Stimulated activated memory B cell treated with anti-CD40 and anti-IgM and Interleukin-4, amounts not matched to agents 10 μg/mL and 1 μg/mL and 100 μg/mL, for 72 hours (primary cell): ENCODE measurements around the gene IL17REL.

Source experiments
- ATAC-seq: fragments of 150-1000 bp; cut with Tn5 transposase; 2 replicates; pipeline ENCODE4 v1.10.0; 2021
- H3K27ac Mint-ChIP-seq: one replicate; pipeline ENCODE4 v1.8.0; 2022; ENCODE audit warnings: mild to moderate bottlenecking, mixed read lengths
- H3K27me3 Mint-ChIP-seq: one replicate; pipeline ENCODE4 v1.8.0; 2022; ENCODE audit warnings: mixed read lengths
- H3K36me3 Mint-ChIP-seq: one replicate; pipeline ENCODE4 v1.8.0; 2022; ENCODE audit warnings: mixed read lengths
- H3K4me1 Mint-ChIP-seq: one replicate; pipeline ENCODE4 v1.8.0; 2022; ENCODE audit warnings: mixed read lengths
- H3K4me3 Mint-ChIP-seq: one replicate; pipeline ENCODE4 v1.8.0; 2022; ENCODE audit warnings: mild to moderate bottlenecking, moderate library complexity, mixed read lengths
- H3K9me3 Mint-ChIP-seq: one replicate; pipeline ENCODE4 v1.8.0; 2022; ENCODE audit warnings: mixed read lengths

The IL17REL gene

DNA sequence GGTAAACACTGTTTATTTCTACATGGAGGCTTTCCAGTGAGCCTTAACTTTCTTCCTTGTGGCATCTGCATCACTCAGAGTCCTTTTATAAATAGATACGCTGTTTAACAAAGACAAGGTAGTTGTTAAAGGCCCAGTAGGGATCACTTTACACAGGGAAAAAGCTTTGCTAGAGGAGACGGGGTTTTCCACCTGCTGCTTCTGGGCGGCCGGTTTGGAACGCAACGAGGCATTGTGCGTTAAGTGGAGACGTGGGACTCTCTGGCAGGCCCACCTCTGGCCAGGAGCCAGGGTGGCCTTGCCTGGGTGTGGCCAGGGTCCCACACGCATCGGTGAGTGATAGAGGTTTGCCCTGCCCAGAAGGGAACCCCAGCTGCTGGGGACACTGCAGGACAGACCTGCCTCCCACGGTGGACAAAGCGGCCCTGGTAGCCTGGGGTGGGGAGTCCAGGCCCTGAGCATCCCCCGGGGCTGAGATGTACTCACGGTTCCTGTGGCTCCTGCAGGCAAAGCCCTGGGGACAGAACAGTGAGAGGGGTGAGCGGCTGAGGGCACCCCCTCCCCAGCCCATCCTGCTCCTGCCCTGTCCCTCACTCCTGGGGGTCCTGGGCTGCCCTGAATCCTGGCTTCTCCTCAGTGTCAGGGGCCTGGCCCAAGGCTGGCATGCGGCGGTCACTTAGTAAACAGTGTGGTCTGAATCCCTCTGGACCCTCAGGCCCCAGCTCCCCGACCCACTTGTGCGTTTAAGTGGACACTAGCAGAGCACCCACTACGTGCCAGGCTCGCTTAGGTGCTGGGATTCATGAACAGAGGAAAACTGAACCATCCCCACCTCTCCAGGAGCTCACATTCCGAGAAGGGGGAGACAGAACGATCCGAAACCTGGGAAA is 4.2 kb downstream of the IL17REL start:
- H3K4me1 Mint-ChIP-seq: peaks cover 23% of the 10 kb centered on the region
- H3K4me3 Mint-ChIP-seq: no peak overlapping the region
- ATAC-seq: no peak
- H3K36me3 Mint-ChIP-seq: no peaks in the 10 kb centered on the region
- H3K9me3 Mint-ChIP-seq: no peaks in the 10 kb centered on the region
- peaks cover 15% of the 10 kb centered on the region for H3K27me3 Mint-ChIP-seq
- H3K27ac Mint-ChIP-seq: no peak overlapping the region

DNA sequence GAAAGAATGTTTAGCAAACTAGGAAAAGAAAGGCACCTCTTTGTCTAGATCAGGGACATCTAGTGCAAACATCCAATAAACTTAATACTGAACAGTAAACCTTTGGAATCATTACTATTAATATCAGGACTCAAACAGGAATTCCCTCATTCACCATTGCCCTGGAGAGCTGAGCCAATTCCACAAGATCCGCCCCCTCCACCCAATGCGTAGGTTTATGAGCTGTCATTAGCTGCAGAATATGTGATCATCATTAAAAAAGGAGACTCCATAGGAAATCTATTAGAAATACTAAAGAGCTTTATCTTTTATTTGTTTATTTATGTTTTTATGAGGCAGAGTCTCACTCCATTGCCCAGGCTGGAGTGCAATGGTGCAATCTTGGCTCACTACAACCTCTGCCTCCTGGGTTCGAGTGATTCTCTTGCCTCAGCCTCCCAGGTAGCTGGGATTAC is 5.5 kb downstream of the IL17REL start:
- H3K4me1 Mint-ChIP-seq: peaks cover 12% of the 10 kb centered on the region
- no peak overlapping the region for H3K4me3 Mint-ChIP-seq
- no peaks in the 10 kb centered on the region for H3K36me3 Mint-ChIP-seq
- peaks cover 12% of the 10 kb centered on the region for H3K27me3 Mint-ChIP-seq
- no peak overlapping the region for H3K27ac Mint-ChIP-seq
- ATAC-seq: no peak
- no peaks in the 10 kb centered on the region for H3K9me3 Mint-ChIP-seq

DNA sequence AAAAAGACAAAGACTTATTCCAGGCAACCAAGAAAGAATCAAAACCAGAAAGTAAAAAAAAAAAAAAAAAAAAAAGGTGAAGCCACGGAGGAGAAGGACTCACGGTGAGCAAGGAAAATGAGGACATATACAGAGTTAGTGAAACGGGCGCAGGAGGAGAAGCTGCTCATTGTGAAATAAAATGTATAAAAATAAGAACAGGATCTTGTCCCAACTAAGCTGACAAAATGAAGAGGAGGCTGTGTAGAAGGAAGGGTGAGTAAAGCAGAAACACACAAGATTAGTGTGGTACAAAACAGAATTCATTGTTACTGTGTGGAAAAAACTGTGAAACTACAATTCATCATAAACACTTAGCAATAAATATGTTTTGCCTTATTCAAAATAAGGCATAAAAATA is 7.6 kb downstream of the IL17REL start:
- no peaks in the 10 kb centered on the region for H3K36me3 Mint-ChIP-seq
- no peak overlapping the region for H3K27ac Mint-ChIP-seq
- H3K4me3 Mint-ChIP-seq: no peak overlapping the region
- no peaks in the 10 kb centered on the region for H3K9me3 Mint-ChIP-seq
- ATAC-seq: no peak
- H3K4me1 Mint-ChIP-seq: no peaks in the 10 kb centered on the region
- peaks cover 10% of the 10 kb centered on the region for H3K27me3 Mint-ChIP-seq

DNA sequence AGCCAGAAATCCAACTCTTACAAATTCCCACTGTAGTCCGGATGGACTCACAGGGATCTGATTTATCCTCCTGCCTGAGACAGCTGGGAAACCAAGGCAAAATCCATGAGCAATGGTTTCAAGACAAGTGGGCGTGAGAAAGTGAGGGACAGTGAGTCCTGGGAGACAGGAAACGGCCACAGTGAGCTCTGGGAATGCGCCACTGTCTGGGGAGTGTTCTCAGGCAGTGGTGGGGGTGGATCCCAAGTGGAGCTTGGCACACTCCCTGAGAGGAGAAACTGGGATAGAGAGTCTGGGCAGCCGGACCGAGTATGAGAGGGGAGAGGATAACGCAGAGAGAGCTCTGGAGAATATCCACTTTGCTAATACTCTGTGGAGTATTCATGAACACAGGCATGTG is 9.8 kb downstream of the IL17REL start:
- no peaks in the 10 kb centered on the region for H3K9me3 Mint-ChIP-seq
- no peaks in the 10 kb centered on the region for H3K36me3 Mint-ChIP-seq
- ATAC-seq: no peak
- no peak overlapping the region for H3K4me3 Mint-ChIP-seq
- H3K4me1 Mint-ChIP-seq: no peaks in the 10 kb centered on the region
- peaks cover 21% of the 10 kb centered on the region for H3K27me3 Mint-ChIP-seq
- no peak overlapping the region for H3K27ac Mint-ChIP-seq

DNA sequence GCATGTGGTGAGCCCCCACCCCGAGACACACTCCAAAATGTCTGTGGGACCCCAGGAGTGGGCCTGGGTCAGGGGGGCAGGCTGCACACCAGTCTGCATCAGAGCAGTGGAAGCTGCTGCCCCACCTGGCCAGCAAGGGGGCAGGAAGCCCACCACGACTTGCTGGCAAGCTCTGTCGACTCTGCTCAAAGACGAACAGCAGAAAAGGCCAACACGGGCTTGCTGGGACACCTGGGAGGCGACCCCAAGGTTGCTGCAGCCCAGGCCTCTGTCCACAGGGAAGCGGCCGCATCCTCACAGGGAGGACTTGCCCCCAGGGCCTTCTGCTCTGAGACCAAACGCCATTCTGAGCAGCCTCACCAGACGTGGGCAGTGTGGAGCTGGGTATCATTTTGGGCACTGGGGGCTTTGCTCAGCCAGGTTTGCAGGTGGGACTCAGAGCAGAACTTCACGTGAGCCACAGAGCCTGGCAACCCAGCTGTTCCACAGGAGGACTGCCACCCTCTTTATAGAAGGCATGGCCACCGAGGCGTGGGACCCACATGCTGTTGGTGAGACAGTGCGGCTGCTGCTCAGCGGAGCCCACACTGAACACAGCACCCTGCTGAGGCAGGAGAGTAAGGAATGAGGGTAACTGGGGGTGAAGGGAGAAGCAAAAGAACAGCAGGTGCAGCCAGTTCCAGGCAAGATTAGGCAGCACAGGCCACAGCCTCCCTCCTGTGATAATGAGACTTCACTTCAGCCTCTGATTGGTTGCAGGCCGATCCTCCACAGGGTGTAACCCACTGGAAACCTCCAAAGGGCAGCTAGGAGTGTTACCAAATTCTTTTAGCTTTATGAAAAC is 11.0 kb downstream of the IL17REL start:
- peaks cover 10% of the 10 kb centered on the region for H3K4me1 Mint-ChIP-seq
- H3K4me3 Mint-ChIP-seq: no peak overlapping the region
- H3K27ac Mint-ChIP-seq: no peak overlapping the region
- peaks cover 21% of the 10 kb centered on the region for H3K27me3 Mint-ChIP-seq
- no peak for ATAC-seq
- no peaks in the 10 kb centered on the region for H3K36me3 Mint-ChIP-seq
- no peaks in the 10 kb centered on the region for H3K9me3 Mint-ChIP-seq

DNA sequence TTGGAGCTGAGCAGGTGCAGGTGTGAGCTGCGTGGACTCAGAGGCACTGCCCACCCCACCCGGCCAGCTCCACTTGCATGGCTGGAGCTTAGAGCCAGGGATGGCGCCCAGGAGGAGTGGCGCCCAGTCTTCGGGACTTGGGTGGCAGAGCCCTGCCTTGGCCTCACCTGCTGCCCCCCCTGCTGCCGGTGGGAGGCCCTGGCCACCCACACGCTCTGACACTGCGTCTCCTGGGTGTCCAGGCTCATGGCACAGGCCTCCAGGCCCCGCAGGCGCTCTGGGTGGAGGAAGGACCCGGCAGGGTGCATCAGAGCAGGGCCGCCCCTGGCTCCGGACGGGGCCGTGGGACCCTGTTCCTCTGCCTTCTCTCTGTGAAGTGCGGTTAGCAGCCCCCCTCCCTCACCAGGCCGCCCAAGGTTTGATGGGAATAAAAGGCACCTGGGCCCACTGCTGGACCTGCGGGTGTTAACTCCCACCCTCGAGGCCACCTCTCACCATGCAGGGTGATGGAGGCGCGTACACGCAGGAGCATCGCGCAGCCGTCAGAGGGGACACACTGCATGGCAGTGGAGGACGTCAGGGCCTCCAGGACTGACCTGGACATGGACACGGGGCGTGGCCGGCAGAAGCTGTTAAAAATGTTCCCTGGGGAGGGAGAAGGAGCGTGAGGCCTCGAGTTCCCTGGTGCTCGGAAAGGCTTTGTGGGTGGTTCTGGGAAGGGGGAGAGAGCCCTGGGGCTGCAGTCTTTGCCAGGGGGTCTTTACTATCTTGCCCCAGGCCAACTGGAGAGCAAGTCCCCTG is 11.8 kb downstream of the IL17REL start:
- peaks cover 21% of the 10 kb centered on the region for H3K27me3 Mint-ChIP-seq
- H3K27ac Mint-ChIP-seq: no peak overlapping the region
- H3K36me3 Mint-ChIP-seq: no peaks in the 10 kb centered on the region
- no peaks in the 10 kb centered on the region for H3K9me3 Mint-ChIP-seq
- no peak overlapping the region for H3K4me3 Mint-ChIP-seq
- peaks cover 11% of the 10 kb centered on the region for H3K4me1 Mint-ChIP-seq
- no peak for ATAC-seq

DNA sequence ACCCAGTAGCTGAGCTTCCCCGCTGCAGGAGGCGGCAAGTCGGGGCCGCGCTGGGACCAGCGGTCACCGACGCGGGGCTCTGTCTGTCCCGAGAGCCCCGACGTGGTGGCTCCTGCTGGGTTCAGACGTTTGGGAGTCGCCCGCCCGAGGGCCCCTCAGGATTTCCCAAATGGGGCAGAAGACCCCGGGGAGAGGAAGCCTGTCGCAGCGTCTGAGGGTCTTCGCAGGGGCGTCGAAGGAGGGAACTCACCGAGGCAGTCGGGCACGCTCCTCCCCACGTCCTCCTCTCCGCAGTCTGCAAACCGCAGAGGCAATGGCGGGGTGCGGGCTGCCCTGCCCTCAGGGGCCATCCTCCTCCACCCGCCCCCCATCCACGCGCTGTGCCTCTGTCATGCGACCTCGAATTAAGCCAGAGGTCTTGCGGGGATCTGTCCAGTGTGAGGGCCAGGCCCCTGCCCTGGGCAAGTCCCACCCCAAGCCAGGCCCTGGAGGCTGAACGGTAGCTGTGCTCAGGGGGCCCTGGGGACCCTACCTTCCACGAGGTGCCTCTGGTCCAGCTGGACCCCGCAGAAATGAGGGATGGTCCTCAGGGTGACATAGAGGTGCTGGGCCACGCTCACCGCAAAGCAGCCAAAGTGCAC is 12.5 kb downstream of the IL17REL start:
- peaks cover 21% of the 10 kb centered on the region for H3K27me3 Mint-ChIP-seq
- H3K36me3 Mint-ChIP-seq: no peaks in the 10 kb centered on the region
- H3K4me1 Mint-ChIP-seq: peaks cover 17% of the 10 kb centered on the region
- no peaks in the 10 kb centered on the region for H3K9me3 Mint-ChIP-seq
- H3K27ac Mint-ChIP-seq: no peak overlapping the region
- no peak for ATAC-seq
- no peak overlapping the region for H3K4me3 Mint-ChIP-seq

DNA sequence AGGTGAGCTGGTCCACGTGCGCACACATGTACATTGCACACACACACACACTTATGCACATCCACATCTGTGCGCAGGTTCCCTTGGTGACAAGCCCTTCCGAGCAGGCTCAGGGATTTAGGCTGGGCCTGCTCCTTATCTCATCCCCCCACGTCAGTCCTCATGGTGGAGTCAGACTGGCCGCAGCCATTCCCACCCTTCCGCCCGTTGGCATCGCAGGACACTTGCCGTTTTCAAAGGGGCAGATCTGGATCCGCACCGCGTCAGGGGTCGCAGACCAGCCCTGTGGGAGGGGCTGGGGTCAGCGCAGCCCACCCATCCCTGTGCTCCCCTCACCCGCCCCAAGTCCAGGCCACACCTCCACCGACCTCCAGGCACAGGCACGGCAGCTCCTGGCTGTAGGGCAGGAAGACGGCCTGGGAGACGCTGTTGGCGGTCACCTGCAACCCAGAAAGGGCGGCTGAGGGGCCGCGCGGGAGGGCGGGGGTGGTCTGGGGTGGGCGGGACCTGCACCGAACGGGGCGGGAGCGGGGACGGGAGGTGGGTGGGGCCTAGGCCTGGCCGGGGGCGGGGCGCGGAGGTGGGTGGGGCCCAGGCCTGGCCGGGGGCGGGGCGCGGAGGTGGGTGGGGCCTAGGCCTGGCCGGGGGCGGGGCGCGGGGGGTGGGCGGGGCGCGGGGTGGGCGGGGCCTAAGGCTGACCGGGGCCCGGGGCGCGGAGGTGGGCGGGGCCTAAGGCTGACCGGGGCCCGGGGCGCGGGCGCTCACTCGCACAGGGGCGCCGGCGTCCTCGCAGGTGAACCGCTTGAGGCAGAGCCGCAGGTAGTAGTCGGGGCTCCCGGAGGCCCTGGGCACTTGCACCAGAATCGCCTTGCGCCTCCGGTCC is 13.3 kb downstream of the IL17REL start:
- Mint-ChIP-seq H3K9me3 (no peaks in the 10 kb centered on the region), H3K27ac (no peak overlapping the region), H3K4me3 (no peak overlapping the region), H3K36me3 (no peaks in the 10 kb centered on the region), H3K4me1 (peaks cover 18% of the 10 kb centered on the region), H3K27me3 (peaks cover 21% of the 10 kb centered on the region)
- no peak for ATAC-seq

DNA sequence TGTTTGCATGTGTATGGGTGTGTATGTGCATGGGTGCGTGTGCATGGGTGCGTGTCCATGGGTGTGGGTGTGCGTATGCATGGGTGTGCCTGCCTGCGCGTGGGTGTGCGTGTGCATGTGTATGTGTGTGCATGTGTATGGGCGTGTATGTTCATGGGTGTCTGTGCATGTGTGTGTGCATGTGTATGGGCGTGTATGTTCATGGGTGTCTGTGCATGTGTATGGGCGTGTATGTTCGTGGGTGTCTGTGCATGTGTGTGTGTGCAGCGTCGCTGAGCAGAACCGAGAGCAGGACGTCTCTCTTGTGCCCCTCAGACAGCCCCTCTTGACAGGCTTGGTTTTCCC is 13.9 kb downstream of the IL17REL start:
- H3K27ac Mint-ChIP-seq: no peak overlapping the region

DNA sequence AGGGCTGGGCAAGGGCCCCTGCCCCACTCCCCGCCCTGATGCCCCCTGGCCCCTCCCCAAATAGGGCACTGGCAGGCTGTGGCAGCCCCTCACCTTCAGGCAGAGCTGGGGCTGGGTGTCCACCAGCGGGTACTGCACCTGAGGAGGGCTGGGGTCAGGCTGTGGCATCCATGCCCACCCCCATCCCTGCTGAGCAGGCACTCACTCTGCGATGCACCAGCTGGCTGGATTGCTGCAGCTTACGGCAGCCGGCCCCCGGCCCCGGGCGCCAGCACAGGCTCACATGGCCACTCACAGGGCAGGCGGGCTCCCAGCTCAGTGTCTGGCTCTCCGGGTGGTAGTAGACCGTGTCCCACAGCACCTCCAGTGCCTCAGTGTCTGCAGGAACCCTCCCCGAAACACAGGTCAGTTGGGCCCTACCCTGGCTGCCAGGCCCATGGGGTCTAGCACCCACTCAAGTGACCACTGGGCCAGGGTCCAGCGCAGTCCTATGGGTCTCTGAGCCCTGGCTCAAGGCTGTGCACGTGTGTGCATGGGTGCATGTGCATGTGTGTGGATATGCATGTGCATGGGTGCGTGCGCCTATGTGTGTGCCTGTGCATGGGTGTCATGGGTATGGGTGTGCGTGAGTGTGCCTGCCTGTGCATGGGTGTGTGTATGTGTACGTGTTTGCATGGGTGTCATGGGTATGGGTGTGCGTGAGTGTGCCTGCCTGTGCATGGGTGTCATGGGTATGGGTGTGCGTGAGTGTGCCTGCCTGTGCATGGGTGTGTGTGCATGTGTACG is 14.4 kb downstream of the IL17REL start:
- peaks cover 21% of the 10 kb centered on the region for H3K27me3 Mint-ChIP-seq
- H3K27ac Mint-ChIP-seq: no peak overlapping the region
- no peaks in the 10 kb centered on the region for H3K36me3 Mint-ChIP-seq
- peaks cover 22% of the 10 kb centered on the region for H3K4me1 Mint-ChIP-seq
- H3K4me3 Mint-ChIP-seq: no peak overlapping the region
- ATAC-seq: no peak
- no peaks in the 10 kb centered on the region for H3K9me3 Mint-ChIP-seq

More for the DNA sequence above, 13.9 kb downstream of the IL17REL start:
- H3K36me3 Mint-ChIP-seq: no peaks in the 10 kb centered on the region
- H3K4me3 Mint-ChIP-seq: no peak overlapping the region
- peaks cover 21% of the 10 kb centered on the region for H3K27me3 Mint-ChIP-seq
- no peaks in the 10 kb centered on the region for H3K9me3 Mint-ChIP-seq
- peaks cover 18% of the 10 kb centered on the region for H3K4me1 Mint-ChIP-seq
- no peak for ATAC-seq

DNA sequence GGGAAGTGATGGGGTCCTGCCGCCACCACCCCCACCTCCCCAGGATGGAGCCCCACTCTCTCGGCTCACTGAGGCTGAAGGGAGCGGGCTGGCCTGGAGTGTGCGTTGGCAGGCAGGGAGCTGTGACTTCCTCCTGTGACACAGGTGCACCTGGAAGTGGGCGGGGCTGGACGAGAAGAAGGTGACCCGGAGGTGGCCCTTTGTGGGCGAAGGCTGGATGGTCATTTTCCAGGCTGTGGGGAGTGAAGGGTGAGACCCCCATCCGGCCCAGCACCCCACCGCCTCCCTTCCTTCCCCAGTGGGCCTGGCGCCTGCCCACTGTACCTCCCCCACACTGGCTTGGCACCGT is 15.3 kb downstream of the IL17REL start:
- no peaks in the 10 kb centered on the region for H3K36me3 Mint-ChIP-seq
- no peak overlapping the region for H3K4me3 Mint-ChIP-seq
- H3K27me3 Mint-ChIP-seq: peaks cover 21% of the 10 kb centered on the region
- no peaks in the 10 kb centered on the region for H3K9me3 Mint-ChIP-seq
- peaks cover 28% of the 10 kb centered on the region for H3K4me1 Mint-ChIP-seq
- no peak for ATAC-seq
- no peak overlapping the region for H3K27ac Mint-ChIP-seq

DNA sequence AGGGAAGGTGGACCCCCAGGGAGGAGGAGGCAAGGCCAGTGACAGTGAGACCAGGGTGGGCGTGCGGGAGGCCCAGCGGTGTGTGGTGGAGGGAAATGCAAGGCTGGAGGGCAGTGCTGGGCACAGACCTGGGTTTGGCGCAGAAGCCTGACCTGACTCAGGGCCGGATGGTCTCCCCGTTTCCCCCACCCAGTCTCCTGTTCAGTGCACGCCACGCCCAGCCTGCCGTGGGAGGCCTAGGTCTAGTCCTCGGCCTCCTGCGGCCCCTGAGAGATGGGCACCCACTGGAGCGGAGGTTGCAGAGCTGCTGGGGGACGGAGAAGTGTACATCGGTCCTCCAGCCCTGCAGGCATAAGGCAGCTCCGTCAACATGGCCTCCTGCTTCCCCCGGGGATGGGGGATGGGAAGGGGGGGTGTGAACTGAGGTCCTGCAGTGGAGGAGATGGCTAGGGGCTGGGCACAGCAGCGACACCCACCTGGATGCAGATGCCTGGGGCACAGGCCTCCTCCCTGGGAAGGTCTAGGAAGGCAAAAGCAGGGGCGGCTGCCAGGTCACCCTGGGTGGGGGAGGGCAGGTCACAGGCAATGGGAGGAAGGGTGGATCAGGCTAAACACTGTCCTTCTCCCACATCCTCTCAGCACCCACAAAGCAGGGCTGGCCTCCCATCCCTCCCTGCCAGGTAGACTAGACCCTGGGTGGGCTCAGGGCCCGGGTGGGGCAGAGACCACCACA is 15.9 kb downstream of the IL17REL start:
- H3K27ac Mint-ChIP-seq: no peak overlapping the region
- no peak overlapping the region for H3K4me3 Mint-ChIP-seq
- no peaks in the 10 kb centered on the region for H3K36me3 Mint-ChIP-seq
- no peak for ATAC-seq
- no peaks in the 10 kb centered on the region for H3K9me3 Mint-ChIP-seq
- peaks cover 21% of the 10 kb centered on the region for H3K27me3 Mint-ChIP-seq
- H3K4me1 Mint-ChIP-seq: peaks cover 28% of the 10 kb centered on the region

DNA sequence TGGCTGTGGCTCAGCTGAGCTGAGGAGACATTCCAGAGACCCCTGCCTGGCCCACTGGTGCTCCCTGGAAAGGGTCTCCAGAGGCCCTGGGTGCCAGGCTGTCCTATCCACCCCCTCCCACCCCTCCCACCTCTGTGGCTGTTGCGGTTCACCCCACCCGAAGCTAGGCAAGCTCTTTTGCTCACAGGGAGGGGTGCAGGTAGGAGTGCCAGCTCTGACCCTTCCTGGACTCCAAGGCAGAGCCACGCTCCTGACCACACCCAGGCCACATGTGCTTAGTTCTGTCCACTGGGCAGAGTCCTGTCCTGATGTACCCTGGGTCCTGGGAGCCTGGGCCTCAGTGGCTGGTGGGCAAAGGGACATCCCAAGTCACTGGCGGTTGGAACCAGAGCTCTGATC is 16.4 kb downstream of the IL17REL start:
- H3K4me1 Mint-ChIP-seq: peaks cover 28% of the 10 kb centered on the region
- H3K9me3 Mint-ChIP-seq: peaks cover 2% of the 10 kb centered on the region
- no peak overlapping the region for H3K4me3 Mint-ChIP-seq
- H3K36me3 Mint-ChIP-seq: peaks cover 2% of the 10 kb centered on the region
- ATAC-seq: no peak
- peaks cover 18% of the 10 kb centered on the region for H3K27me3 Mint-ChIP-seq
- H3K27ac Mint-ChIP-seq: no peak overlapping the region
